HG02852 (cell line): ENCODE data around the gene C1orf146.
"Not testable (repeated sequence)": the region's sequence is repeated elsewhere in the genome, so short reads cannot be mapped to it uniquely, and the experiment has no call there.

Experiments used
- ATAC-seq: cut with Tn5 transposase; IDR thresholded peaks from one replicate; pipeline ENCODE4 v1.9.1; 2021; ENCODE audit warnings: mild to moderate bottlenecking, moderate library complexity; ENCODE audit not compliant: unreplicated experiment

Gene C1orf146

DNA sequence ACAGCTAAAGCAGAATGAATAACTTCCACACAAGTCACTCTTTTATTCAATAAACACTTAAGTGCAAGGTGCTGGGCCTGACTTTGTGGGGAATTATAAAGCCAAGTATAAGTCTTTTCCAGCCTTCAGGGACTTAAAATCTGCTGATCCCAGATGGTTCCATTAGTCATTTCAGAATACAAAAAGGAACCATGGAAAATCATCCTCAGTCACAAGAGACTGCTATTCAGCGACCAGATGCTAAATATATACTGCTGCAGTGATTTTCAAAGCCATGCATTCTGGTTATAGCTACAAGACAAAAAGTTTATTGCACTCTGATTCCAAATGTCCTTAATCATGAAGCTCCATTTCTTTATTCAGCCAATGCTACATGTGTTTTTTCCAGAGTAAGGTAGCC lies 55.3 kb downstream of the C1orf146 start:
- ATAC-seq: no peak

DNA sequence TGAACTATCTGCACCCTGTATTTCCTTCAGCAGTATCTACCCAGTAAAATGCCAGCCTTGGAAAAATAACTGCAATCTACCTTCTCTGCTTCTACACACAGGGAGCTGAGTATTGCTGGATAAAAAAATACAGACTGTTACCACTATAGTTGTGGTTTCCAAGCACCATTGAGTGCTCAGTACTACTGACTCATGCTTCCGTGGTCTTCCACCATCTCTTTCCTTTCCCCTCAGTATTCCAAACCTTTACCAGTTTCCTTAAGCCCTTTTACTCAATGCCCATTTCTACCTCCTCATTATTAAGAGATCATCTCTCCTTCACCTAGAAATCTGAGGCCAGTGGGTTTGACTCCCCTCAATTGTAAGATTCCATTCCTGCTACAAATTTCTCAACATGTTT lies 57.2 kb downstream of the C1orf146 start:
- ATAC-seq: no peak

DNA sequence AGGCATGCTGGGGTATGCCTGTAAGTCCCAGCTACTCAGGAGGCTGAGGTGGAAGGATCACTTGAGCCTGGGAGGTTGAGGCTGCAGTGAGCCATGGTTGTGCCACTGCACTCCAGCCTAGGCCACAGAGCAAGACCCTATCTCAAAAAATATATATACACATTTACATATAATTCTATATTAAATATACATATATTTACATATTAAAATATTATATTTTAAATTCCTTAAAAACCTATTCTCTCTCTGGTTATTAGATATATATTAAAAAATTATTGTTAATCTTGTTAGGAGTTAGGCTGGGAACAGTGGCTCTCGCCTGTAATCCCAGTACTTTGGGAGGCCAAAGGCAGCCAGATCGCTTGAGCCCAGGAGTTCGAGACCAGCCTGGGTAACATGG lies 58.4 kb downstream of the C1orf146 start:
- ATAC-seq: no peak

DNA sequence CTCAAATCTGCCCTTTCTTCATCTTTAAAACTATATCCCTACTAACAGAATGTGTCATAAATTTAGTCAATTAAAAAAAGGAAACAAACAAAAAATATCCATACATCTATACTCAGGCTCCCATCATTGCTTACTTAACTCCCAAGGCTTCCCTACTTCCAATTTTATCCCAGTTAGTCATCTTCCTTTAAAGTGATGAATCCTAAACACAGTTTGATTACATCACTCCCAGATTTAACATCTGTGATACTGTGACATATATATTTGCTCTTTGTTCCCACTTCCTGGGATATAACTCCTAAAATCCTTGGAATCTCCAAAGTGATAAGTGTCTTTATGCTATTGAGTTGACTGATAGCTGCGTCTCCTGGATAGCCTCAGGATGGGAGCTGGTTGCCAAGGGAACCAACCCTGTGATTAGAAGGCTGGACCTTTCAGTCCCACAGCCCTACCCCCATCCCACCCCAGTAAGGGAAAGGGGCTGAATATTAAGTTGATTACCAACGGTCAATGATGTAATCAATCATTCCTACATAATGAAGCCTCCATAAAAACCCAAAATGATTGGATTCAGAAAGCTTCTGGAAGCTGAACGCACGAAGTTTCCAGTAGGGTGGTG lies 59.5 kb downstream of the C1orf146 start:
- ATAC-seq: no peak

DNA sequence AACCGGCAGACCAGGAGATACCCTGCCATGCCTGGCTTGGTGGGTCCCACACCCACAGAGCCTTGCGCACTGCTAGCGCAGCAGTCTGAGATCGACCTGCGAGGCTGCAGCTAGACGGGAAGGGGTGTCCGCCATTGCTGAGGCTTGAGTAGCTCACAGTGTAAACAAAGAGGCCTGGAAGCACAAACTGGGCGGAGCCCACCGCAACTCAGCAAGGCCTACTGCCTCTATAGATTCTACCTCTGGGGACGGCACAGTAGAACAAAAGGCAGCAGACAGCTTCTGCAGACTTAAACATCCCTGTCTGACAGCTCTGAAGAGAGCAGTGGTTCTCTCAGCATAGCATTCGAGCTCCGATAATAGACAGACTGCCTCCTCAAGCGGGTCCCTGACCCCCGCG lies 62.1 kb downstream of the C1orf146 start:
- not testable (repeated sequence) for ATAC-seq

DNA sequence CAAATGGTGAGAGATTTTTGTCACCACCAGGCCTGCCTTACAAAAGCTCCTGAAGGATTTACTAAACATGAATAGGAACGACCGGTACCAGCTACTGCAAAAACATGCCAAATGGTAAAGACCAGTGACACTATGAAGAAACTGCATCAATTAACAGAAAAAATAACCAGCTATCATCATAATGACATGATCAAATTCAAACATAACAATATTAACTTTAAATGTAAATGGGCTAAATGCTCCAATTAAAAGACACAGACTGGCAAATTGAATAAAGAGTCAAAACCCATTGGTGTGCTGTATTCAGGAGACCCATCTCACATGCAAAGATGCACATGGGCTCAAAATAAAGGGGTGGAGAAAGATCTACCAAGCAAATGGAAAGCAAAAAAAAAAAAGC lies 63.7 kb downstream of the C1orf146 start:
- ATAC-seq: not testable (repeated sequence)

DNA sequence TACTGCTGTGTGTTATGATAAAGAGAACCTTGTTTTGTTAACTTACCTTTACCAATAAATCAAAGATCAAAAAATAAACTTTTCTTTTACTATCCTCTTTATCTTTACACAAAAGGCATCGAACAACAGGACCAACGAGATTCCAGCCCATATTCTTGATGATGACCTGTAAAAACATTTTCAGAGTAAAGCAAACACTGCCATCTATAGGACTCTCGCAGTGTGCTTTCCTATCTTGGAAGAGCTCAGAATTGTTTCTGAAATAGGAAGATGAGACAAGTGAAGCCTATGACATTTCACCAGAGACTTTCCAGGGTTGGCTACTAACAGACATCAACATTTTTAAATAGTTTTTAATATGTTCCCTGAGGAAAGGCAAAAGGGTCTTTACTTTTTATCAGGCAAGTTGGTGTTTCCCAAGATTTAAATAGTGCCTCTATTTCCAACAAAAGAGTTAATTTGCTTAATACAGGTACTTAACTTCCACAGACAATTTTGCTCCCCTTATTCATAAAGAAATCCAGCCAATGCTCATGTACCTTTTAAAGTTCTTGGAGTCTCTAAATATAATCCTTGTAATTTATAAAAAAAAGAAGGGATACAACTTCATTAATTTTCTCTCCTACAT lies 73.8 kb downstream of the C1orf146 start:
- no peak for ATAC-seq
